ENCODE measurements around the gene FNIP1. TPM values are rescaled to one million over a fixed set of nuclear protein-coding genes. Genes with fewer than 3 reads are reported as not detected.

The FNIP1 gene
- total and polyA plus RNA-seq, 9 of the 15 experiments (the other 6 are each of a cell fraction or from before 2014, with no cell fraction given): 5.0 to 32.8 (median 18.4) TPM

- no TSS peak for BruUV-seq (replicated peaks)
- Histone ChIP-seq H3K4me3 (no peak overlapping the region), H3K79me2 (ENCODE audit: control insufficient read depth, insufficient read depth, low read length) (peaks cover 97% of the 10 kb centered on the region), H3K27ac (ENCODE audit: extremely low read depth, low read depth, low read length) (no peak overlapping the region; the same call in 2 of the 3 replicates), H3K36me3 (ENCODE audit: control insufficient read depth, insufficient read depth, low read length) (peaks cover 18% of the 10 kb centered on the region; the same call in 1 of the 3 replicates), H3K9me1 (ENCODE audit: control insufficient read depth, insufficient read depth, low read length) (peaks cover 4% of the 10 kb centered on the region), H3K27me3 (ENCODE audit: control insufficient read depth in 2 of 2, insufficient read depth in 2 of 2, low read length in 2 of 2) (no peaks in the 10 kb centered on the region), H3K9ac (ENCODE audit: insufficient read depth in 1 of 2, low read depth in 2 of 2, low read length in 2 of 2) (no peak overlapping the region), H3K4me2 (ENCODE audit: insufficient read depth, low read length) (no peak overlapping the region; the same call in 1 of the 2 replicates), H2AFZ (ENCODE audit: low read depth, low read length) (no peak overlapping the region), H4K20me1 (replicated peaks; ENCODE audit: control insufficient read depth, insufficient read depth, low read length) (peaks cover 42% of the 10 kb centered on the region), H3K9me3 (replicated peaks; ENCODE audit: control insufficient read depth, insufficient read depth, low read depth, low read length) (no peaks in the 10 kb centered on the region), H3K4me1 (replicated peaks in 1 of 2; ENCODE audit: control insufficient read depth in 2 of 2, insufficient read depth in 2 of 2, low read length in 2 of 2) (peaks cover 12 to 25% of the 10 kb centered on the region in 2 experiments; a peak in 4 of 5 replicates)
- peak; percentile 44 for FAIRE-seq
- CTCF ChIA-PET (ENCODE audit: low intra/inter-chr PET ratio): no interaction called here
- intact Hi-C loops (cut with micrococcal nuclease): no loop called here
- peak; percentile 57 for ATAC-seq
- 26% methylated on average over 4 of the region's 4 CpGs for WGBS (ENCODE audit: insufficient coverage, low coverage, missing lambda C conversion rate)
- DNase-seq (ENCODE audit: extremely low read depth in 1 of 4, low spot score in 3 of 4): no peak
- POLR2A ChIA-PET: interaction anchor here (0.5 to 1.9 kb wide), 7 partner anchors 9 to 151 kb away, joined by 3 to 9 read pairs (median 4); partner anchors contain the start of gene FNIP1
- in situ Hi-C loops (cut with MboI): no loop called here
- TF ChIP-seq C11orf30 (IDR thresholded peaks at IDR 0.05; ENCODE audit: low read depth) (0 out of 2 replicates have a peak, but pooled peaks have one; percentile 7), CHCHD3 (CRISPR knock-in tag; IDR thresholded peaks at IDR 0.05) (no peak), HMBOX1 (IDR thresholded peaks at IDR 0.05) (peak; percentile 49; the same call in 1 of the 2 replicates), ZBTB43 (CRISPR knock-in tag; IDR thresholded peaks at IDR 0.05) (no peak), SAP30 (IDR thresholded peaks at IDR 0.05; ENCODE audit: borderline replicate concordance, insufficient read depth, low read depth, low read length, poor library complexity, severe bottlenecking) (no peak), CBX5 (IDR thresholded peaks at IDR 0.05; ENCODE audit: borderline replicate concordance, low read depth) (no peak), ZNF263 (CRISPR knock-in tag; IDR thresholded peaks at IDR 0.05; ENCODE audit: borderline replicate concordance) (no peak), E4F1 (CRISPR knock-in tag; IDR thresholded peaks at IDR 0.05; ENCODE audit: borderline replicate concordance) (no peak), NFATC3 (IDR thresholded peaks at IDR 0.05) (no peak)
Observed at GRCh38 chr5:131786900-131787692, 9.7 kb downstream of the FNIP1 start.

All from K562 (cell line).